HepG2 (cell line): ENCODE results near the gene DDX23.

ENCODE experiments used
- EP300 ChIP-seq, 3 experiments: sonication (generic) in 1 of 3; formaldehyde crosslinking in 1 of 3; IDR thresholded peaks; 2 replicates each; pipeline versions ENCODE4 v1.5.1 to v1.6.1; 2011 to 2020; ENCODE audit warnings: low read depth in 2 of 3, low read length in 2 of 3, borderline replicate concordance in 1 of 3, improper control_type of control experiment in 1 of 3, mild to moderate bottlenecking in 1 of 3, missing genetic modification reagents in 1 of 3, moderate library complexity in 1 of 3
- POLR2A ChIP-seq, 2 experiments: IDR thresholded peaks; 2 replicates each; pipeline ENCODE4 v1.6.1; 2011; ENCODE audit warnings: low read depth in 2 of 2, low read length in 2 of 2, mild to moderate bottlenecking in 1 of 2, moderate library complexity in 1 of 2; ENCODE audit not compliant: insufficient read depth in 1 of 2
- SOX6 ChIP-seq, 2 experiments: fragments of 450-650 bp in 1 of 2; sonication (generic) in 1 of 2; formaldehyde crosslinking in 1 of 2; IDR thresholded peaks; 2 replicates each; pipeline versions ENCODE4 v1.4.0 to v1.6.1; 2017 to 2020; ENCODE audit warnings: antibody characterized with exemption in 1 of 2, mild to moderate bottlenecking in 1 of 2, missing genetic modification reagents in 1 of 2
- TF ChIP-seq, protein P1 (sequence below): IDR thresholded peaks from 2 replicates; pipeline ENCODE4 v1.6.1; 2016; ENCODE audit warnings: missing genetic modification reagents, missing compliant biosample characterization
- TF ChIP-seq, protein P2 (sequence below), 2 experiments: IDR thresholded peaks; 2 replicates each; pipeline ENCODE4 v1.6.1; 2011 to 2012; ENCODE audit warnings: low read length in 2 of 2, borderline replicate concordance in 1 of 2, low read depth in 1 of 2, mild to moderate bottlenecking in 1 of 2, moderate library complexity in 1 of 2
- TF ChIP-seq, protein P3 (sequence below), 2 experiments: sonication (generic) in 1 of 2; formaldehyde crosslinking in 1 of 2; IDR thresholded peaks; 2 replicates each; pipeline versions ENCODE4 v1.4.0 to v1.6.1; 2018 to 2020; ENCODE audit warnings: missing genetic modification reagents in 2 of 2, borderline replicate concordance in 1 of 2, low read depth in 1 of 2, mild to moderate bottlenecking in 1 of 2, missing biosample characterization in 1 of 2
- TF ChIP-seq, protein P4 (sequence below): sonication (generic); formaldehyde crosslinking; IDR thresholded peaks from 2 replicates; pipeline ENCODE4 v1.5.0; 2020; ENCODE audit warnings: mild to moderate bottlenecking, missing genetic modification reagents, moderate library complexity
- TF ChIP-seq, protein P5 (sequence below), 2 experiments: sonication (generic) in 1 of 2; formaldehyde crosslinking in 1 of 2; IDR thresholded peaks; 2 replicates each; pipeline versions ENCODE4 v1.5.1 to v1.6.1; 2011 to 2020; ENCODE audit warnings: borderline replicate concordance in 1 of 2, low read depth in 1 of 2, low read length in 1 of 2, mild to moderate bottlenecking in 1 of 2, missing genetic modification reagents in 1 of 2, moderate library complexity in 1 of 2
- TF ChIP-seq, protein P6 (sequence below): sonication (generic); formaldehyde crosslinking; IDR thresholded peaks from 2 replicates; pipeline ENCODE4 v1.8.0; 2022; ENCODE audit warnings: mild to moderate bottlenecking, missing genetic modification reagents, borderline replicate concordance

DNA sequence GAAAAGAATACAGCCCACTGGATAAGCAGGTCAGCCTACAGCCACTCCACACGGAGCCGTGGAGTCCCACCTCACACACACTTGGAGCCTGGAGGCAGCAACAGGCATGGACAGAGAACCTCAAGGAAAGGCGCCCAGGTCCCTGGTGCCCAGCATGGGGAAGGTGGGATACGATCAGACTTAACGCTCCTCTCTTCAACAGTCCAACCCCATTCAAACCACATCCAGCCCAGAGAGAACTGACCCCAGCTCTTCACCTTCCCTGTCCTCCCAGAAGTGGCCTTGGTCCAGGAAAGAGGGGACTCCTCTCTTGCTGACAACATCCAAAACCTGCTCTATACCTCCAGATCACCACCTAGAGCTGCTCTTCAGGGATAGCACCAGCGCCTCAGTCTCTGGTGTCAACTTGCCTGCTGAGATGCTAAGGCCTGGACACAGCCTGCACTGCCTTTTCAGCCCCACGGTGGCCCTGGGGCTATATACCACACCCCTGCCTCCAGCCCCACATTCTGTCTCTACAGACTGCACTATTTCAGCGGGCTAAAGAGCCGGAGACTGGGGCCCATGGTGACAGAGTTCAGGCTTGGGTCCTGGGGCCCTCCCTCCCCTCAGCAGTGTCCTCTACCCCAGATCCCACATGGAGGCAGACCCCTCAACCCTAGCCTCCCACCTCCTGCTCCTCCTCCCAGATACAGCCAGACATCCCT is 70.1 kb downstream of the DDX23 start:
- TF ChIP-seq, protein P1, sequence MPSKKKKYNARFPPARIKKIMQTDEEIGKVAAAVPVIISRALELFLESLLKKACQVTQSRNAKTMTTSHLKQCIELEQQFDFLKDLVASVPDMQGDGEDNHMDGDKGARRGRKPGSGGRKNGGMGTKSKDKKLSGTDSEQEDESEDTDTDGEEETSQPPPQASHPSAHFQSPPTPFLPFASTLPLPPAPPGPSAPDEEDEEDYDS (CRISPR knock-in tag), result no peak
- TF ChIP-seq POLR2A (IDR thresholded peaks at IDR 0.05; ENCODE audit: insufficient read depth in 1 of 2, low read depth in 2 of 2, low read length in 2 of 2) (no peak), SOX6 (IDR thresholded peaks at IDR 0.05) (no peak), SOX6 (CRISPR knock-in tag; IDR thresholded peaks at IDR 0.05) (no peak), EP300 (IDR thresholded peaks at IDR 0.05; ENCODE audit: low read depth in 2 of 2, low read length in 2 of 2) (no peak), EP300 (CRISPR knock-in tag; IDR thresholded peaks at IDR 0.05; ENCODE audit: borderline replicate concordance) (no peak)
- TF ChIP-seq, protein P2, sequence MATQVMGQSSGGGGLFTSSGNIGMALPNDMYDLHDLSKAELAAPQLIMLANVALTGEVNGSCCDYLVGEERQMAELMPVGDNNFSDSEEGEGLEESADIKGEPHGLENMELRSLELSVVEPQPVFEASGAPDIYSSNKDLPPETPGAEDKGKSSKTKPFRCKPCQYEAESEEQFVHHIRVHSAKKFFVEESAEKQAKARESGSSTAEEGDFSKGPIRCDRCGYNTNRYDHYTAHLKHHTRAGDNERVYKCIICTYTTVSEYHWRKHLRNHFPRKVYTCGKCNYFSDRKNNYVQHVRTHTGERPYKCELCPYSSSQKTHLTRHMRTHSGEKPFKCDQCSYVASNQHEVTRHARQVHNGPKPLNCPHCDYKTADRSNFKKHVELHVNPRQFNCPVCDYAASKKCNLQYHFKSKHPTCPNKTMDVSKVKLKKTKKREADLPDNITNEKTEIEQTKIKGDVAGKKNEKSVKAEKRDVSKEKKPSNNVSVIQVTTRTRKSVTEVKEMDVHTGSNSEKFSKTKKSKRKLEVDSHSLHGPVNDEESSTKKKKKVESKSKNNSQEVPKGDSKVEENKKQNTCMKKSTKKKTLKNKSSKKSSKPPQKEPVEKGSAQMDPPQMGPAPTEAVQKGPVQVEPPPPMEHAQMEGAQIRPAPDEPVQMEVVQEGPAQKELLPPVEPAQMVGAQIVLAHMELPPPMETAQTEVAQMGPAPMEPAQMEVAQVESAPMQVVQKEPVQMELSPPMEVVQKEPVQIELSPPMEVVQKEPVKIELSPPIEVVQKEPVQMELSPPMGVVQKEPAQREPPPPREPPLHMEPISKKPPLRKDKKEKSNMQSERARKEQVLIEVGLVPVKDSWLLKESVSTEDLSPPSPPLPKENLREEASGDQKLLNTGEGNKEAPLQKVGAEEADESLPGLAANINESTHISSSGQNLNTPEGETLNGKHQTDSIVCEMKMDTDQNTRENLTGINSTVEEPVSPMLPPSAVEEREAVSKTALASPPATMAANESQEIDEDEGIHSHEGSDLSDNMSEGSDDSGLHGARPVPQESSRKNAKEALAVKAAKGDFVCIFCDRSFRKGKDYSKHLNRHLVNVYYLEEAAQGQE (IDR thresholded peaks at IDR 0.05; ENCODE audit: borderline replicate concordance in 1 of 2, low read depth in 1 of 2, low read length in 2 of 2), result no peak
- TF ChIP-seq, protein P3, sequence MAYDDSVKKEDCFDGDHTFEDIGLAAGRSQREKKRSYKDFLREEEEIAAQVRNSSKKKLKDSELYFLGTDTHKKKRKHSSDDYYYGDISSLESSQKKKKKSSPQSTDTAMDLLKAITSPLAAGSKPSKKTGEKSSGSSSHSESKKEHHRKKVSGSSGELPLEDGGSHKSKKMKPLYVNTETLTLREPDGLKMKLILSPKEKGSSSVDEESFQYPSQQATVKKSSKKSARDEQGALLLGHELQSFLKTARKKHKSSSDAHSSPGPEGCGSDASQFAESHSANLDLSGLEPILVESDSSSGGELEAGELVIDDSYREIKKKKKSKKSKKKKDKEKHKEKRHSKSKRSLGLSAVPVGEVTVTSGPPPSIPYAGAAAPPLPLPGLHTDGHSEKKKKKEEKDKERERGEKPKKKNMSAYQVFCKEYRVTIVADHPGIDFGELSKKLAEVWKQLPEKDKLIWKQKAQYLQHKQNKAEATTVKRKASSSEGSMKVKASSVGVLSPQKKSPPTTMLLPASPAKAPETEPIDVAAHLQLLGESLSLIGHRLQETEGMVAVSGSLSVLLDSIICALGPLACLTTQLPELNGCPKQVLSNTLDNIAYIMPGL (CRISPR knock-in tag; IDR thresholded peaks at IDR 0.05; ENCODE audit: borderline replicate concordance in 1 of 2, low read depth in 1 of 2), result no peak
- TF ChIP-seq, protein P4, sequence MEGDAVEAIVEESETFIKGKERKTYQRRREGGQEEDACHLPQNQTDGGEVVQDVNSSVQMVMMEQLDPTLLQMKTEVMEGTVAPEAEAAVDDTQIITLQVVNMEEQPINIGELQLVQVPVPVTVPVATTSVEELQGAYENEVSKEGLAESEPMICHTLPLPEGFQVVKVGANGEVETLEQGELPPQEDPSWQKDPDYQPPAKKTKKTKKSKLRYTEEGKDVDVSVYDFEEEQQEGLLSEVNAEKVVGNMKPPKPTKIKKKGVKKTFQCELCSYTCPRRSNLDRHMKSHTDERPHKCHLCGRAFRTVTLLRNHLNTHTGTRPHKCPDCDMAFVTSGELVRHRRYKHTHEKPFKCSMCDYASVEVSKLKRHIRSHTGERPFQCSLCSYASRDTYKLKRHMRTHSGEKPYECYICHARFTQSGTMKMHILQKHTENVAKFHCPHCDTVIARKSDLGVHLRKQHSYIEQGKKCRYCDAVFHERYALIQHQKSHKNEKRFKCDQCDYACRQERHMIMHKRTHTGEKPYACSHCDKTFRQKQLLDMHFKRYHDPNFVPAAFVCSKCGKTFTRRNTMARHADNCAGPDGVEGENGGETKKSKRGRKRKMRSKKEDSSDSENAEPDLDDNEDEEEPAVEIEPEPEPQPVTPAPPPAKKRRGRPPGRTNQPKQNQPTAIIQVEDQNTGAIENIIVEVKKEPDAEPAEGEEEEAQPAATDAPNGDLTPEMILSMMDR, result no peak
- TF ChIP-seq, protein P5, sequence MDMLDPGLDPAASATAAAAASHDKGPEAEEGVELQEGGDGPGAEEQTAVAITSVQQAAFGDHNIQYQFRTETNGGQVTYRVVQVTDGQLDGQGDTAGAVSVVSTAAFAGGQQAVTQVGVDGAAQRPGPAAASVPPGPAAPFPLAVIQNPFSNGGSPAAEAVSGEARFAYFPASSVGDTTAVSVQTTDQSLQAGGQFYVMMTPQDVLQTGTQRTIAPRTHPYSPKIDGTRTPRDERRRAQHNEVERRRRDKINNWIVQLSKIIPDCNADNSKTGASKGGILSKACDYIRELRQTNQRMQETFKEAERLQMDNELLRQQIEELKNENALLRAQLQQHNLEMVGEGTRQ (IDR thresholded peaks at IDR 0.05; ENCODE audit: low read depth, low read length), result no peak
- TF ChIP-seq, protein P5 (CRISPR knock-in tag; IDR thresholded peaks at IDR 0.05; ENCODE audit: borderline replicate concordance), result no peak
- TF ChIP-seq, protein P6, sequence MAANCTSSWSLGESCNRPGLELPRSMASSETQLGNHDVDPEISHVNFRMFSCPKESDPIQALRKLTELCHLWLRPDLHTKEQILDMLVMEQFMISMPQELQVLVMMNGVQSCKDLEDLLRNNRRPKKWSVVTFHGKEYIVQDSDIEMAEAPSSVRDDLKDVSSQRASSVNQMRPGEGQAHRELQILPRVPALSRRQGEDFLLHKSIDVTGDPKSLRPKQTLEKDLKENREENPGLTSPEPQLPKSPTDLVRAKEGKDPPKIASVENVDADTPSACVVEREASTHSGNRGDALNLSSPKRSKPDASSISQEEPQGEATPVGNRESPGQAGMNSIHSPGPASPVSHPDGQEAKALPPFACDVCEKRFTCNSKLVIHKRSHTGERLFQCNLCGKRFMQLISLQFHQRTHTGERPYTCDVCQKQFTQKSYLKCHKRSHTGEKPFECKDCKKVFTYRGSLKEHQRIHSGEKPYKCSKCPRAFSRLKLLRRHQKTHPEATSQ (CRISPR knock-in tag), result no peak
